ENCODE results near the gene MRPL36. TPM values are rescaled to one million over a fixed set of nuclear protein-coding genes. Genes with fewer than 3 reads are reported as not detected.

MRPL36 gene
- total and polyA plus RNA-seq, 4 donors: 22.3 to 106 (median 56.3) TPM

DNA sequence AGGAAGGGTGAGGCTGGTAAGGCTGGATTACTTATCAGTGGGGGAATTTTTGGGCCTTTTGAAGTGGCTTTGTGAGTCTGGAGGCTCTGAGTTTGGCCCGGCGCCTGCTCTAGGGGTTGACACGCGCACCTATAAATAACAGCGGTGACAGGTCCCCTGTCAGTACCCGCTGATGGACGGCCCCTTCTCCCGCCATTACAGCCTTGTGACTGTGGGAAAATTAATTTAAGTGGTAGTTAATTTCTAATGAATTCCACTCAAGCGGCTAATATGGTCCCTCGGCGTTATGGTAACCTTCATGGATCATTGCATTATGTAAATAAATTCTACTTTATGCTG is 16.5 kb downstream of the MRPL36 start:
- WGBS: 71% methylated on average over 11 of the region's 11 CpGs
- no peaks in the 10 kb centered on the region for H3K4me1 ChIP-seq (ENCODE audit: control insufficient read depth in 4 of 4, insufficient read depth in 4 of 4, low read length in 3 of 4)
- H3K9me3 ChIP-seq (ENCODE audit: control insufficient read depth in 4 of 4, low read length in 3 of 4): no peaks in the 10 kb centered on the region
- no peaks in the 10 kb centered on the region for H3K27me3 ChIP-seq (ENCODE audit: control insufficient read depth in 4 of 4, insufficient read depth in 4 of 4, low read length in 3 of 4)
- no peak overlapping the region for H3K27ac ChIP-seq (ENCODE audit: low read depth in 1 of 2, low read length in 2 of 2)
- H3K36me3 ChIP-seq (ENCODE audit: control insufficient read depth in 4 of 4, insufficient read depth in 3 of 4, low read depth in 1 of 4, low read length in 3 of 4): no peaks in the 10 kb centered on the region
- no peak for DNase-seq (ENCODE audit: low spot score)
- H3K9ac ChIP-seq (ENCODE audit: low read depth in 1 of 2, low read length in 2 of 2): no peak overlapping the region
- TF ChIP-seq NR2F2 (IDR thresholded peaks at IDR 0.05): no peak
- no peak for TF ChIP-seq CTCF (IDR thresholded peaks at IDR 0.05; ENCODE audit: low read depth, low read length, missing input control)
- TF ChIP-seq EGR1 (IDR thresholded peaks at IDR 0.05; ENCODE audit: low read depth in 2 of 2): no peak
- TF ChIP-seq SP1 (IDR thresholded peaks at IDR 0.05): no peak
- no peak for TF ChIP-seq FOXA1 (IDR thresholded peaks at IDR 0.05)
- TF ChIP-seq TAF1 (conservative IDR thresholded peaks at IDR 0.05): no peak
- TF ChIP-seq HNF4G (IDR thresholded peaks at IDR 0.05): no peak
- TF ChIP-seq FOXA2 (IDR thresholded peaks at IDR 0.05): no peak
- H3K4me3 ChIP-seq (ENCODE audit: low read depth in 1 of 3, low read length in 3 of 3): no peak overlapping the region

DNA sequence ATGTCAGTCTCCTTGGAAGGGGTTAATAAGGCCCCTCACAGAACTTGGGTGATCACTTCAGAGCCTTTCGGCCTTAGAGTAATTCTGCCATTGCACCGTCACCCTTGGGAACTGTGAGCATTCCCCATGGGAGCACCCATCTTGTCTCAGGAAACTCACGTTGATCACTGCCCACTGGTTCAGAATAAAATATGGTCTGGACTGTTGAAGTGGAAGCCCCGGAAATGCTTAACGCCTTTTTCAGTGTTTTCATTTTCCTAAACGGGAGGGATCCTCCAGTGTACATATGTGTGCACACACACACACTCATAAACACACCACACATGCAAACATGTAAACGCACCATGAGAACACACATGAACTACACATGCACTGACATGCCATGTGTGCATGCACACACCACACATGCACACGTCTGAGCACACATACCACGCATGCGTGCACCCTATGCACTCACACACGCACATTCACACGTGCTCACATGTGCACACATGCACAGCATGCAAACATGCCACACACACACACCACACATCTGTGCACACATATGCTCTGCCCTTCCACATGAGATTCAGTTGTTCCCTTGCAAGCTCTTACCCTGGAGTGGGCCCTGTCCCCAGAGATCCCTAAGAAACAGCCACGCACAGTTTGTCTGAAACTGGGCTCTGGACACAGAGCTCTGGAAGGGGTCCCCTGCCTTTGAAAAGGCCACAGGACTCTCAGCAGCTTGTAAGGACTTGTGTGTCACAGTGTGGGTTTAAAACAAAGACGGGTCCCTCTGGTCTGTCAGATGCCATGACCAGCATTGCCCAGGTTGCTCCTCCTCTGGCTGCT is 17.0 kb downstream of the MRPL36 start:
- Histone ChIP-seq H3K27ac (ENCODE audit: low read depth in 1 of 2, low read length in 2 of 2) (no peak overlapping the region), H3K9me3 (ENCODE audit: control insufficient read depth in 4 of 4, low read length in 3 of 4) (no peaks in the 10 kb centered on the region), H3K4me3 (ENCODE audit: low read depth in 1 of 3, low read length in 3 of 3) (no peak overlapping the region), H3K36me3 (ENCODE audit: control insufficient read depth in 4 of 4, insufficient read depth in 3 of 4, low read depth in 1 of 4, low read length in 3 of 4) (no peaks in the 10 kb centered on the region), H3K9ac (ENCODE audit: low read depth in 1 of 2, low read length in 2 of 2) (no peak overlapping the region), H3K27me3 (ENCODE audit: control insufficient read depth in 4 of 4, insufficient read depth in 4 of 4, low read length in 3 of 4) (no peaks in the 10 kb centered on the region), H3K4me1 (ENCODE audit: control insufficient read depth in 4 of 4, insufficient read depth in 4 of 4, low read length in 3 of 4) (no peaks in the 10 kb centered on the region)
- TF ChIP-seq GABPA (IDR thresholded peaks at IDR 0.05 in 1 of 2, conservative IDR thresholded peaks at IDR 0.05 in 1 of 2) (no peak), CTCF (IDR thresholded peaks at IDR 0.05; ENCODE audit: low read depth, low read length, missing input control) (no peak), JUND (IDR thresholded peaks at IDR 0.05) (no peak), FOXA2 (IDR thresholded peaks at IDR 0.05) (no peak)
- TF ChIP-seq, protein P1, sequence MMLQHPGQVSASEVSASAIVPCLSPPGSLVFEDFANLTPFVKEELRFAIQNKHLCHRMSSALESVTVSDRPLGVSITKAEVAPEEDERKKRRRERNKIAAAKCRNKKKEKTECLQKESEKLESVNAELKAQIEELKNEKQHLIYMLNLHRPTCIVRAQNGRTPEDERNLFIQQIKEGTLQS (IDR thresholded peaks at IDR 0.05): no peak
- WGBS: 78% methylated on average over 14 of the region's 14 CpGs
- DNase-seq (ENCODE audit: low spot score): no peak

GRCh38 chr5:1781726-1782384 is 17.8 kb downstream of the MRPL36 start:
- DNase-seq (ENCODE audit: low spot score): no peak
- H3K4me1 ChIP-seq (ENCODE audit: control insufficient read depth in 4 of 4, insufficient read depth in 4 of 4, low read length in 3 of 4): no peaks in the 10 kb centered on the region
- H3K4me3 ChIP-seq (ENCODE audit: low read depth in 1 of 3, low read length in 3 of 3): no peak overlapping the region
- WGBS: 83% methylated on average over 9 of the region's 9 CpGs
- H3K9ac ChIP-seq (ENCODE audit: low read depth in 1 of 2, low read length in 2 of 2): no peak overlapping the region
- no peak overlapping the region for H3K27ac ChIP-seq (ENCODE audit: low read depth in 1 of 2, low read length in 2 of 2)
- H3K27me3 ChIP-seq (ENCODE audit: control insufficient read depth in 4 of 4, insufficient read depth in 4 of 4, low read length in 3 of 4): no peaks in the 10 kb centered on the region
- H3K9me3 ChIP-seq (ENCODE audit: control insufficient read depth in 4 of 4, low read length in 3 of 4): no peaks in the 10 kb centered on the region
- no peaks in the 10 kb centered on the region for H3K36me3 ChIP-seq (ENCODE audit: control insufficient read depth in 4 of 4, insufficient read depth in 3 of 4, low read depth in 1 of 4, low read length in 3 of 4)
- TF ChIP-seq, protein P1 (IDR thresholded peaks at IDR 0.05): no peak
- TF ChIP-seq RAD21 (IDR thresholded peaks at IDR 0.05) (no peak), HNF4A (conservative IDR thresholded peaks at IDR 0.05) (no peak), CTCF (IDR thresholded peaks at IDR 0.05; ENCODE audit: low read depth, low read length, missing input control) (no peak), HNF4G (IDR thresholded peaks at IDR 0.05) (no peak), EGR1 (IDR thresholded peaks at IDR 0.05; ENCODE audit: low read depth in 2 of 2) (no peak), TAF1 (conservative IDR thresholded peaks at IDR 0.05) (no peak), GABPA (IDR thresholded peaks at IDR 0.05 in 1 of 2, conservative IDR thresholded peaks at IDR 0.05 in 1 of 2) (no peak), YY1 (IDR thresholded peaks at IDR 0.05) (no peak), NR2F2 (IDR thresholded peaks at IDR 0.05) (no peak)
